Measurements from ENCODE around the gene MAPT. TPM values are rescaled to one million over a fixed set of nuclear protein-coding genes. Genes with fewer than 3 reads are reported as not detected.

Gene MAPT
- total and polyA plus RNA-seq, 7 experiments from 2014 or later = 0.12 to 1.3 (median 0.80) TPM

- no peak overlapping the region for H3K27ac ChIP-seq (ENCODE audit: low read depth, low read length)
- no peak overlapping the region for H3K4me3 ChIP-seq (ENCODE audit: low read length)
- no peaks in the 10 kb centered on the region for H3K9me3 Mint-ChIP-seq
- DNase-seq = no peak
- POLR2A ChIA-PET = no interaction called here
- H3K4me1 Mint-ChIP-seq = peaks cover 1 to 29% (median 11%) of the 10 kb centered on the region in 7 donors
- H3K4me1 ChIP-seq (ENCODE audit: control insufficient read depth in 2 of 2, insufficient read depth in 2 of 2, low read length in 2 of 2) = peaks cover 0 to under 1% of the 10 kb centered on the region in 2 donors
- intact Hi-C loops (cut with micrococcal nuclease) = no loop called here
- CTCF ChIA-PET = no interaction called here
- H3K27me3 Mint-ChIP-seq = peaks cover 0 to 28% (median 11%) of the 10 kb centered on the region in 5 donors
- H3K27me3 ChIP-seq (ENCODE audit: control insufficient read depth in 2 of 2, insufficient read depth in 2 of 2, low read length in 2 of 2) = no peaks in the 10 kb centered on the region
- no peaks in the 10 kb centered on the region for H3K9me3 ChIP-seq (ENCODE audit: control insufficient read depth in 2 of 3, low read length in 3 of 3)
- H3K36me3 ChIP-seq (ENCODE audit: control insufficient read depth in 2 of 3, insufficient read depth in 3 of 3, low read length in 3 of 3) = no peaks in the 10 kb centered on the region
- no peak overlapping the region for H3K27ac Mint-ChIP-seq
- H3K4me3 Mint-ChIP-seq = no peak overlapping the region
- no peak for ATAC-seq
- H3K36me3 Mint-ChIP-seq = no peaks in the 10 kb centered on the region
Measured at GRCh38 chr17:45868276-45868675, 26.1 kb upstream of the MAPT start.

- ChIA-PET CTCF (no interaction called here), POLR2A (no interaction called here)
- Mint-ChIP-seq H3K27me3 (peaks cover 0 to 20% (median 5%) of the 10 kb centered on the region in 5 donors), H3K27ac (no peak overlapping the region), H3K4me3 (no peak overlapping the region), H3K9me3 (no peaks in the 10 kb centered on the region), H3K36me3 (no peaks in the 10 kb centered on the region), H3K4me1 (peaks cover under 1 to 23% (median 10%) of the 10 kb centered on the region in 7 donors)
- ATAC-seq (no peak), DNase-seq (no peak)
- Histone ChIP-seq H3K27me3 (ENCODE audit: control insufficient read depth in 2 of 2, insufficient read depth in 2 of 2, low read length in 2 of 2) (no peaks in the 10 kb centered on the region), H3K4me1 (ENCODE audit: control insufficient read depth in 2 of 2, insufficient read depth in 2 of 2, low read length in 2 of 2) (peaks cover 0 to 8% of the 10 kb centered on the region in 2 donors), H3K27ac (ENCODE audit: low read depth, low read length) (no peak overlapping the region), H3K9me3 (ENCODE audit: control insufficient read depth in 2 of 3, low read length in 3 of 3) (no peaks in the 10 kb centered on the region), H3K36me3 (ENCODE audit: control insufficient read depth in 2 of 3, insufficient read depth in 3 of 3, low read length in 3 of 3) (no peaks in the 10 kb centered on the region), H3K4me3 (ENCODE audit: low read length) (no peak overlapping the region)
- intact Hi-C loops (cut with micrococcal nuclease) = no loop called here
Measured at GRCh38 chr17:45869676-45870341, 24.5 kb upstream of the MAPT start.

GRCh38 chr17:45870342-45870974, 23.9 kb upstream of the MAPT start:
- H3K4me3 Mint-ChIP-seq = no peak overlapping the region
- no peaks in the 10 kb centered on the region for H3K9me3 Mint-ChIP-seq
- no peak for ATAC-seq
- intact Hi-C loops (cut with micrococcal nuclease) = no loop called here
- no peaks in the 10 kb centered on the region for H3K9me3 ChIP-seq (ENCODE audit: control insufficient read depth in 2 of 3, low read length in 3 of 3)
- H3K27ac ChIP-seq (ENCODE audit: low read depth, low read length) = no peak overlapping the region
- peaks cover 0 to 23% (median 10%) of the 10 kb centered on the region in 7 donors for H3K4me1 Mint-ChIP-seq
- ChIA-PET CTCF (no interaction called here), POLR2A (no interaction called here)
- no peaks in the 10 kb centered on the region for H3K36me3 ChIP-seq (ENCODE audit: control insufficient read depth in 2 of 3, insufficient read depth in 3 of 3, low read length in 3 of 3)
- DNase-seq = no peak
- no peak overlapping the region for H3K4me3 ChIP-seq (ENCODE audit: low read length)
- H3K27me3 Mint-ChIP-seq = peaks cover 0 to 16% (median 4%) of the 10 kb centered on the region in 5 donors
- H3K27ac Mint-ChIP-seq = no peak overlapping the region
- no peaks in the 10 kb centered on the region for H3K36me3 Mint-ChIP-seq
- H3K4me1 ChIP-seq (ENCODE audit: control insufficient read depth in 2 of 2, insufficient read depth in 2 of 2, low read length in 2 of 2) = peaks cover 0 to 8% of the 10 kb centered on the region in 2 donors
- H3K27me3 ChIP-seq (ENCODE audit: control insufficient read depth in 2 of 2, insufficient read depth in 2 of 2, low read length in 2 of 2) = no peaks in the 10 kb centered on the region

- Histone ChIP-seq H3K27ac (ENCODE audit: low read depth, low read length) (no peak overlapping the region), H3K36me3 (ENCODE audit: control insufficient read depth in 2 of 3, insufficient read depth in 3 of 3, low read length in 3 of 3) (no peaks in the 10 kb centered on the region), H3K4me1 (ENCODE audit: control insufficient read depth in 2 of 2, insufficient read depth in 2 of 2, low read length in 2 of 2) (peaks cover 0 to 8% of the 10 kb centered on the region in 2 donors), H3K9me3 (ENCODE audit: control insufficient read depth in 2 of 3, low read length in 3 of 3) (no peaks in the 10 kb centered on the region), H3K27me3 (ENCODE audit: control insufficient read depth in 2 of 2, insufficient read depth in 2 of 2, low read length in 2 of 2) (no peaks in the 10 kb centered on the region), H3K4me3 (ENCODE audit: low read length) (no peak overlapping the region)
- no peak for DNase-seq
- H3K4me3 Mint-ChIP-seq = no peak overlapping the region
- intact Hi-C loops (cut with micrococcal nuclease) = no loop called here
- peaks cover 0 to 23% (median 10%) of the 10 kb centered on the region in 7 donors for H3K4me1 Mint-ChIP-seq
- H3K36me3 Mint-ChIP-seq = no peaks in the 10 kb centered on the region
- H3K27ac Mint-ChIP-seq = no peak overlapping the region
- ChIA-PET POLR2A (no interaction called here), CTCF (no interaction called here)
- H3K27me3 Mint-ChIP-seq = peaks cover 0 to 13% (median 0%) of the 10 kb centered on the region in 5 donors
- ATAC-seq = no peak
- peaks cover 0 to 2% (median 0%) of the 10 kb centered on the region in 11 donors for H3K9me3 Mint-ChIP-seq
Measured at GRCh38 chr17:45871718-45872117, 22.6 kb upstream of the MAPT start.

GRCh38 chr17:45873728-45874127, 20.6 kb upstream of the MAPT start:
- ChIA-PET POLR2A (no interaction called here), CTCF (no interaction called here)
- Mint-ChIP-seq H3K27ac (peak overlapping the region in 7 of 9 donors; percentile 6 to 91 (median 76)), H3K4me1 (peaks cover 0 to 13% (median 10%) of the 10 kb centered on the region in 7 donors), H3K9me3 (peaks cover 0 to 6% (median 0%) of the 10 kb centered on the region in 11 donors), H3K4me3 (peak overlapping the region in 9 of 10 donors; percentile 28 to 80 (median 66)), H3K27me3 (peaks cover 0 to 17% (median 0%) of the 10 kb centered on the region in 5 donors), H3K36me3 (no peaks in the 10 kb centered on the region)
- Histone ChIP-seq H3K4me3 (ENCODE audit: low read length) (no peak overlapping the region), H3K27ac (ENCODE audit: low read depth, low read length) (no peak overlapping the region), H3K27me3 (ENCODE audit: control insufficient read depth in 2 of 2, insufficient read depth in 2 of 2, low read length in 2 of 2) (no peaks in the 10 kb centered on the region), H3K4me1 (ENCODE audit: control insufficient read depth in 2 of 2, insufficient read depth in 2 of 2, low read length in 2 of 2) (peaks cover 0 to 8% of the 10 kb centered on the region in 2 donors), H3K36me3 (ENCODE audit: control insufficient read depth in 2 of 3, insufficient read depth in 3 of 3, low read length in 3 of 3) (no peaks in the 10 kb centered on the region), H3K9me3 (ENCODE audit: control insufficient read depth in 2 of 3, low read length in 3 of 3) (no peaks in the 10 kb centered on the region)
- intact Hi-C loops (cut with micrococcal nuclease) = no loop called here
- ATAC-seq (peak; percentile 82), DNase-seq (peak in 3 of 9 donors; percentile 11 to 28 (median 27))

GRCh38 chr17:45874151-45874550, 20.2 kb upstream of the MAPT start:
- Mint-ChIP-seq H3K4me3 (no peak overlapping the region), H3K36me3 (no peaks in the 10 kb centered on the region), H3K9me3 (peaks cover 0 to 6% (median 0%) of the 10 kb centered on the region in 11 donors), H3K4me1 (peaks cover 0 to 13% (median 10%) of the 10 kb centered on the region in 7 donors), H3K27ac (peak overlapping the region in 2 of 9 donors; percentile 76 to 86), H3K27me3 (peaks cover 0 to 17% (median 0%) of the 10 kb centered on the region in 5 donors)
- Histone ChIP-seq H3K4me3 (ENCODE audit: low read length) (no peak overlapping the region), H3K36me3 (ENCODE audit: control insufficient read depth in 2 of 3, insufficient read depth in 3 of 3, low read length in 3 of 3) (no peaks in the 10 kb centered on the region), H3K4me1 (ENCODE audit: control insufficient read depth in 2 of 2, insufficient read depth in 2 of 2, low read length in 2 of 2) (peaks cover 0 to 8% of the 10 kb centered on the region in 2 donors), H3K27ac (ENCODE audit: low read depth, low read length) (no peak overlapping the region), H3K27me3 (ENCODE audit: control insufficient read depth in 2 of 2, insufficient read depth in 2 of 2, low read length in 2 of 2) (no peaks in the 10 kb centered on the region), H3K9me3 (ENCODE audit: control insufficient read depth in 2 of 3, low read length in 3 of 3) (no peaks in the 10 kb centered on the region)
- ChIA-PET CTCF (no interaction called here), POLR2A (no interaction called here)
- intact Hi-C loops (cut with micrococcal nuclease) = no loop called here
- DNase-seq = no peak
- peak; percentile 89 for ATAC-seq

Measured in naive thymus-derived CD4-positive, alpha-beta T cell (primary cell).